T-helper 2 cell (primary cell): ENCODE measurements around the gene PLCB1.

Experiments used
- DNase-seq, 5 experiments: peaks; one replicate each; pipeline versions ENCODE4 v3.0.0 to v3.0.0-alpha.2; 2012 to 2022

Gene PLCB1

DNA sequence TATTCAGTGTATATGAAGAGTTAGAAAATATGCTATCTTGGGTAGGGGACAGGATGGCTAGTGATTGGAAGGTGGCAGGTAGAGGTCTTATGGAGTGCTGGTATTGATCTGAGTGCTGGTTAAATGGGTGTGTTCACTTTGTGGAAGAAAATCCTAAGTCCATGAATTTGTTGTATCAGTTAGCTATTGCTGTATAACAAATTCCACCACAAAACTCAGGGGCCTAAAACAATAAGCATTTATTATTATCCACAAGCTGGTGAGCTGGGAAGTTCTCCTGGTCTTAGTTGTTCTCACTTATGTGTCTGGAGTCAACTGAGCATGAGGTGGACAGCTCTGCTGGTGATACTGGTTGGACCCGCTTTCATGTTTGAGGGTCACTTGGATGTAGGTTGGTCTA is 724.6 kb downstream of the PLCB1 start:
- no peak for DNase-seq

DNA sequence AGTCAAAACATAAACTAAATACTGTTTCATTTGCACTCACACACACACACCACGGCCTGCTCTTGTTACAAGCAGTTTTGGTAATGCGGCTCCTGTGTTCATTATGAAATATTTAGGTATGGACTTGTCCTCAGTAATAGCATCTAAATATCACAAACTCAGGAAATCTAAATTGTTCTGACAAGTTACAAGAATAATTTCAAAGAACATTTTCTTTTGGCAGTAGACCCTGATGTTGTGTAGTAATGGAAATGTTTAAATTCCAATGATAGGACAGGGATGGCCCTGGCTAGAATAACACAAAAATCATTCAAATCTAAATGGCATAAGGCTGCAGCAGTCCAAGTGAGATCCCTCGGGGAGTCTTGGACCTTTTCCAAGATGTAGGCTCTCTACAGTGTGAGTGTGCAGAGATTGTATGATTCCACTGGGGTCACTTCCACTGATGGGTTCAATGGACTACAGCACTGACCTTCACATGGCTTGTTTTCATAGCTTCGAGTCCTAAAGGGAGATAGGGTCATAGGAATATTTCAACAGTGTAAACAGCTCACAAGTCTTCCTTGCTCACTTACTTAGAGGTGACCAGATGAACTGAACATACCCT is 726.2 kb downstream of the PLCB1 start:
- DNase-seq, result no peak

GRCh38 chr20:8860011-8860495 is 728.0 kb downstream of the PLCB1 start:
- DNase-seq, result no peak

- no peak for DNase-seq
Measured at GRCh38 chr20:8862092-8862491, 730.0 kb downstream of the PLCB1 start.

DNA sequence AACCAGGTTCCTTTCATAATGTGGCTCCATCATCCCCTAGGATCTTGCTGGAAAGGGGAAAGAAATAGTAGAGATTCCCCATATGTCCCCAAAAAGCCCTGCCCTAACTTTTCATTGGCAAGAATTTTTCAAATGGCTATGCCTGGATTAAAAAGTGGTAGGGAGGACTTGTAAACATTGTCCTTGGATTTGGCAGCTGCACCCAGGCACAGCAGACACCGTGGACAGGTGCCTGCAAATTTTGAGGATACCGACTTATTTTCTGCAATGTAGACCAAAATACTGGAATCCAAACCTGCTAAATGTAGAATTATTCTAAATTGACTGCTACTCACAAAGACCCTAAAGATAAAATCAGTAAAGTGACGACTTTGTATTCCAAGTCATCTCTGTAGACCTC is 733.6 kb downstream of the PLCB1 start:
- no peak for DNase-seq

DNA sequence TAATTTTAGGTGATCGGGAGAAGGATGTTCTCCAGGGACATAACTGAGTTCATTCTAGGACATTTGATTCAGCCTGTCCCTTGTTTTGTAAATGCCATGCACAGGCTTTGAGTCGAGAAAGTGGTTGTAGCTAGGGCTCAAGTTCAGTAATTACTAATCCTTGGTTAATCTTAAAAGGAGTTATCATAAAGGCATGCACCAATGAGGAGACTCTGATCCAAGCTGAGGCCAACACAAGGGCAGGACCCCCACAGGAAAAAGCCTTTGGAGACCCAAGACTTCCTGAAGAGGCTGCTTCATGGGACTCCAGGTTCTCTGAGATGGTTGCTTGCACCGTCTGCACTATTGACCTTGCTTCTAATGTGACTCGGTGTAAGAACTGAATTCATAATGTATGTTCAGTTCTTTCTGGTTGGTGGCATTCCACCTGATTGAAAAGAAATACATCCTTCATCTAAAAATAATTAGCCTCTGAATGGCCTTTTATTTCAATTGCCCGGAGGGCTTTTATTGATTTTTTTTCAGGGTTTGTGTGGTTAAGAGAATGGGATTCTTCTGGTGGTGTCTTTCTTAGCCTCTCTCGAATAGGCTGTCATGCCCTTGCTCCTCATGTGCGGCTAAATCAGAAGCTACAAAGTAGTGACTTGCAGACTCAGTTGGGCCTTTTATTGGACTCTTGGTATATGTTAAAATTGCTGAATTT is 735.1 kb downstream of the PLCB1 start:
- no peak for DNase-seq

DNA sequence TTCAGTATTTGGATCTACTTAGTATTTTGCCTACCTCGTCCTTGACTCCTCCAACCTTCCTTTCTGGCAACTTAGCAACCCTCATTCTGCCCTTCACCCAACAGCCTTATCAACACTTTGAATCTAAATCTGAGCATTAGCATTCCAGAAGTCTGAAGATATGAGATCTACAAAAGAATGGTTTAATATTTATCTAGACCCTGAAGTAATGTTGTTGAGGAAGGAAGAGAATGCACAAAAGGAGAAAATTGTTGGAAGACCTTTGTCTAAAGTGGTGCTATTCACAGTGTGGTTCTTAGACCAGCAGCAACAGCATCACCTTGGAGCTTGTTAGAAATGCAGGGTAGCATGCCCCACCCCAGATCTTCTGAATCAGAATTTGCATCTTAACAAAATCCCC is 738.6 kb downstream of the PLCB1 start:
- no peak for DNase-seq

- DNase-seq, result no peak
Measured at GRCh38 chr20:8874437-8874836, 742.4 kb downstream of the PLCB1 start.

- DNase-seq, result no peak
Measured at GRCh38 chr20:8875586-8875985, 743.5 kb downstream of the PLCB1 start.

DNA sequence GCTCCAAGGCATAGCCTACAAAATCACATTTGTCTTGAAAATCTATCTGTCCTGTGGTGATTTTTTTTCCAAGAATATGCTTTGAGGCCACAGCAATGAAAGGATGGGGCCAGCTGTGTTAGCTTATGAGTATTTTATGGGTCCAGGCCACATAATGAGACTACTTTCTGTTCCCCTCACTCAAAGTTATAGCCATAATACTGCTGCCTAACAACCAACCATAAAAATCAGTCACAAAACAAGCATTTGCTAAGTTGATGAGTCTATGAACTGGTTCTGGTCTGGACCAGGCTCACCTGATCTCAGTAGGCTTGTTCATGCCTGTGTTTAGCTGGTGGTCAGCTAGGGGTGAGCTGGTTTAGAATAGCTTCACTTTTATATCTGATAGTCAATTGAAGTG is 744.3 kb downstream of the PLCB1 start:
- no peak for DNase-seq

DNA sequence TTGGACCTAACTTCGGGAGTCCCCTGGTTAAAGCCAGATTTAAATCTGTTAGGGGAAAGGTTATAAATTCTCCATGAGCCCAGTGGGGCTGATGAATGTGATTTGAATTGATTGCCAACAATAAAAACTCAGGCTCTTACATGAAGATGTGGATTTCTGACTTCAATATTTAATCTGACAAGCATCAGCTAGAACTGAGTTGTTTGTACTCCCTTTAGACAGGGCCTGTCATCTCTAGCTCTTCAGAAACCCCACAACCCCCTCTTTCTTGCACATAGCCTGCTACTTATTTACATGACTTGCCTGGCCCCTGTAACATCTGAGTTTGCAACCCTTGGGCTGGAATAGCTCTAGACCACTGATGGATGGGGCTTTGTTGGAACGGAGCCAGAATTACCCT is 745.2 kb downstream of the PLCB1 start:
- no peak for DNase-seq

- DNase-seq, result no peak
Measured at GRCh38 chr20:8879669-8880068, 747.6 kb downstream of the PLCB1 start.

DNA sequence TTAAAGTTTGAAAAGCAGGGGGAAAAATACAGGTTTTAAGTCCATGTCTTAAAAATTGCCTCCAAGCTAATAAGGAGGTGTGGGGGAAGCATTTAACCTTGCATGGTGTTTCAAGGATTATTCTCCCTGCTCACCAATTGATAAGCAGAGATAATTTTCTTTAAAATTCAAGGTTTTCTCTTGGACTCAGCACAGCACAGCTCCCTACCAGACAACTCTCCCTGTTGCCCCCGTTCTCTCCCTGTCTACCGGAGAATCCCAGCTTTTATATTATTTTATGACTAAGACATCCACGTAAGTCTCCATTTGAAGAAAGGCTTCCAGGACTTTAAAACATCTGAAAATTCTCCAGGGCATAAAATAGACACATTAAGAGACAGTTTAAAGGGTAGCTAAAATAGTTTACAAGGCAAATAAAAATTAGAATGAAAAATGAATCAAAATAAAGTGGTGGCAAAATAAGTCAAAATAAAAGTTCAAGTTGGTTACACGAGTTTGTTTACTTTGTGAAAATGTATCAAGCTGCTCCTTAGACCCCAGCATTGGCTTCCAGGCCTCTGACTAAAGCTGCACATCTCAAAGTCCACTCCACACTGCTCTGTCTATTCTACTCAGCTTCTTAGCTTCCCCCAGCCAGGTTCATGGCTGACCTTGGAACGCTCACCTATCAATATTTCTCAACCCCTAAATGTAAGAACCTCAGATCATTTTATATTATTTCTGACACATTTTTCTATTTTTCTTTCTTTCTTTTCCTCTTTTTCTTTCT is 748.2 kb downstream of the PLCB1 start:
- no peak for DNase-seq

DNA sequence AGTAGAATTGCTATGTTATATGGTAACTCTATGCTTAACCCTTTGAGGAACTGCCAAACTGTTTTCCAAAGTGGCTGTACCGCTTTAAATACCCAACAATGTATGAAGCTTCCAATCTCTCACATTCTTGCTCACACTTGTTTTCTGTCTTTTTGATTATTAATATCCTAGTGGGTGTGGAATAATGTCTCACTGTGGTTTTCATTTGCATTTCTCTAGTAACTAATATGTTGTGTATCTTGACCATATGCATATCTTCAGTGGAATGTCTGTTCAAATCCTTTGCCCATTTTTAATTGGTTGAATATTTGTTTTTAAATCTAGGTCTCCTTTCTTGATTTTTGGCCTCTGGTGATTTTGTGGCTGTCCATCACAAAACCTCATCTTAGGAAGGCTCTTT is 759.0 kb downstream of the PLCB1 start:
- DNase-seq, result no peak

DNA sequence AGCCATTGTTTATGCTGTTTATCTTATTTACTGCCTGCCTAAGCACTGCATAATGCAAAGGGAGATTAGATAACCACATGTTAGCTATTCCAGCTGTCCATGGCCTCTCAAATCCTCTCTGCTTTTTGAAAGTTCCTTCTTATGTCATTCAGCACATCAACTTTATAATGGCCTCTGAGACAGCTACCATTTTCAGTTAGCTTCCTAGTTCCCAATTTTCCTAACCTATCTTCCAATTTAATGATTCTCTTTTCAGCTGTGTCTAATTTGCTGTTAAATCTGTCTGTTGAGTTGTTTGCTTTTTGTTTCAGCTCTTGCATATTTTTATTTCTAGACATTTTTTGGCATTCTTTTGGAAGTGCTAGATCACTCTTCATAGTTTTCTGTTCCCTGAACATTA is 763.4 kb downstream of the PLCB1 start:
- DNase-seq, result no peak

DNA sequence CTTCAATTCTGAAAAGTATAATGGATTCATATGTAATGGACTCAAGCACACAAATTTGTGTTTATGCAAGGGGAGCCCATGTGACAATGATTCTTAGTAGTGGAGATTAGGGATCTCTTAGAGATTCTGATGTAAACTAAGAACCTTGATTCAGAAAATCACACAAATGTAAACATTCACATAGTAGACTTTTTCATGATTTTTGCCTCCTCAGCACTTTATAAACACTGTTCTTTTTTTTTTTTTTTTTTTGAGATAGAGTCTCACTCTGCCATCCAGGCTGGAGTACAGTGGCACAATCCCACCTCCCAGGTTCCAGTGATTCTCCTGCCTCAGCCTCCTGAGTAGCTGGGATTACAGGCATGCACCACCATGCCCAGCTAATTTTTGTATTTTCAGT is 766.8 kb downstream of the PLCB1 start:
- DNase-seq, result no peak

DNA sequence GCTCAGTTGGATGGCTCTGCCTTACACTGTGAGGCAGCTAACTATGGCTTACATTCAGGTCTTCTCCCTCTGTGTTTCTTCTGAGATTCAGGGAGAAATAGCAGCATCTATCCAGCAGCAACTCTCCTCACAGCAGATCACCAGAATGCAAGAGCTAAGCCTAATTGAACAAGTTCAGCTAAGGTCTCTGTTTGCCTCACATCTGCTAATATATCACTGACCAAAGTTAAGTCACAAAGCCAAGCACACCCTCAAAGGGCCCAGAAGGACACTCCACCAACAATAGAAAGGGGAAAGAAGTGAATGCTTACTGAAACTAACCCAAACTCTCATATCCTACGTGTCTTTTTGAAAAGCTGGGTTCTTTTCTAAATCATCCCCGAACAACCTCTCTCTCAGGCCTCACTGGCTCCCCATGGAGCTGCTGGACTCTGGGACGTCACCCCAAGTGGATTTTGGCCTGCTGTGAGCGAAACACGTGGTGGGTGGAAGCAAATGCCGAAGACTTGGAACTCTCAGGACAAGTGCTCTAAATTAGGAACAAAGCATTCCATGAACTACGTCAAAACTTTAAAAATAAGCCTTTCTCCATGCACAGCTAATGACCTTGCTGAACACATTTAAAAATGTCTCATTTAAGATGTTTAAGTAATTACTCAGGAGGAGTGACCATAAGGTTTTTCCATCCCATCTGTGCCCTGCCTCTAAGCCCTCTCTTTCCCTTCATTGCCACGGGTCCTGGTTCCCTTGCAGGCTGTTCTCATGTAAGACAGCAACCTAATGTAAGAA is 769.4 kb downstream of the PLCB1 start:
- DNase-seq, result no peak

- DNase-seq, result no peak
Measured at GRCh38 chr20:8903655-8904605, 771.9 kb downstream of the PLCB1 start.

DNA sequence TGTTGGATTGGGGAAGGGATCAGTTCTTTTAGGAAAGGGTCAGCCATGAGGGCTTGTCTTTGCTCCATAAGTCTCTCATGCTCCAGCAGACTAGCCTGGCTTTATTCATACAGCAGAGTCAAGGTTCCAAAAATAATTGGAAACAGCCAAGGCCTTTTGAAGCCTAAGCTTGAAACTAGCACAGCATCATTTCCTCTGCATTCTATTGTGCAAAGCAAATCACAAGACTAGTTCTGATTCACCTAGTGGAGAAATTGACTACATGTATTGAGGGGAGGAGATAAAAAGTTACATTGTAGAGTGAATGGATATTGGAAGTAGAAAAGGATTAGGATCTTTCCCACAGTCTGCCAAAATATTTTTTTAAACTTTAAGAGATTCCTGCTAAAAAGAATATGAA is 777.5 kb downstream of the PLCB1 start:
- no peak for DNase-seq

GRCh38 chr20:8912096-8912495 is 780.0 kb downstream of the PLCB1 start:
- DNase-seq, result no peak

DNA sequence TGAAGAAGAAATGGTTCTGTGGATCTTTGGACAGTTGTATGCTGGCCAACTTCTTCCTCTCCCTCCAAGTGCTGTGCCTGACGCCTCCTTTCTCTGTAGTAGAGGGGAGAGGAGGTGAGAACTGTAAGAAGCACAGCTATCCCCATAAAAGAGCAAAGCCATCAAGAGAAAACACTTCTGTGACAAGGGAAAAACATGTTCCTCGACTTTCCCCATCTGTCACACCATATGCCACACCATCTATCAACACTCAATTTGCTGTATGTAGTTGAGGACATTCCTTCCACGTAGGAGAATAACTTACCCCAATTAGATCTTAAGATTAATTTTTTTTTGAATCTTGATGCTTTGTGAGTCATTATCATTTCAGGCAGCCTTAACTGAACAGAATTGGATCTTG is 780.7 kb downstream of the PLCB1 start:
- DNase-seq, result no peak

DNA sequence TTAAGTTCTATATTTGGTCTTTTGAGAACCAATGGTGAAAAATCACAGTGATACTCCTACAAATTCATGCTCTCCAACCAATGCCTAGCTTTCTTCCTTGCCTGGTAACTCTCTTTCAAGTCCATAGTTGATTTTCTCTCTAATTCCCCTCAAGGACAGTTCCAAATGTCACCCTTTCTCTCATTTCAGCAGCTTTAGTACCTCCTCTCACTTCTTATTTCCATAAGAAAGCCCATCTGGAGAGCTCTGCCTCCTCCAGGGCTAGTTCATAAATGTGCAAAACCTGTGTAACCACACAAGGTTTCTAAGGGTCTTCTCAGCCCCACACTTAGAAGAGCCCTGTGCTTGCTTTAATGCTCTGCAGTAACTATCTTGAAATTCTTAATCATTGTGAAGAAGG is 781.4 kb downstream of the PLCB1 start:
- DNase-seq, result no peak
